Transverse colon (tissue), 3 donors: Measurements from ENCODE around the gene RASSF3.

ENCODE experiments used
- CTCF ChIP-seq, 5 experiments: fragments of 200-600 bp in 3 of 5; fragments of 450-650 bp in 2 of 5; sonication (generic) in 3 of 5; IDR thresholded peaks; 1 replicate in 2 of 5; 2 replicates in 3 of 5; pipeline ENCODE4 v1.5.1; 2016 to 2017; ENCODE audit warnings: antibody characterized with exemption in 5 of 5, inconsistent platforms in 3 of 5, mild to moderate bottlenecking in 2 of 5, moderate library complexity in 1 of 5
- EP300 ChIP-seq: sonication (generic); formaldehyde crosslinking; IDR thresholded peaks from one replicate; pipeline ENCODE4 v1.6.1; 2017; ENCODE audit warnings: antibody characterized with exemption, low read depth

GRCh38 chr12:64616201-64616600 lies 5.9 kb downstream of the RASSF3 start:
- TF ChIP-seq CTCF (IDR thresholded peaks at IDR 0.05), result no peak
- no peak for TF ChIP-seq EP300
